ENCODE results near the gene SYT13.

- TF ChIP-seq TAF1 (IDR thresholded peaks at IDR 0.05; ENCODE audit: low read depth, low read length), result no peak
- TF ChIP-seq POLR2A (IDR thresholded peaks at IDR 0.05; ENCODE audit: low read depth, low read length), result no peak
- TF ChIP-seq POLR2AphosphoS5 (IDR thresholded peaks at IDR 0.05; ENCODE audit: low read depth, low read length), result no peak
- no peak for TF ChIP-seq PAX5 (IDR thresholded peaks at IDR 0.05; ENCODE audit: insufficient read depth, low read length, severe bottlenecking)
- TF ChIP-seq SPI1 (IDR thresholded peaks at IDR 0.05; ENCODE audit: low read depth, low read length), result no peak
- no peak for TF ChIP-seq POU2F2 (IDR thresholded peaks at IDR 0.05; ENCODE audit: low read depth, low read length)
These were observed 56.6 kb downstream of the SYT13 start for GRCh38 chr11:45229401-45230020.

All from GM12891 (cell line).